Measurements from ENCODE around the gene EXOC2.

- no peak for TF ChIP-seq POLR2A (IDR thresholded peaks at IDR 0.05; ENCODE audit: low read depth, low read length)
- TF ChIP-seq POLR2AphosphoS5 (IDR thresholded peaks at IDR 0.05; ENCODE audit: insufficient read depth, low read depth, low read length), result no peak
- no peak for TF ChIP-seq CTCF (IDR thresholded peaks at IDR 0.05; ENCODE audit: extremely low read depth in 1 of 2, insufficient read depth in 1 of 2, low read depth in 1 of 2, low read length in 2 of 2)
- no peak for TF ChIP-seq MAX (IDR thresholded peaks at IDR 0.05; ENCODE audit: insufficient read depth, insufficient read length)
- TF ChIP-seq EZH2 (IDR thresholded peaks at IDR 0.05; ENCODE audit: borderline replicate concordance, low read depth, low read length, severe bottlenecking), result no peak
- TF ChIP-seq MYC (IDR thresholded peaks at IDR 0.05; ENCODE audit: low read depth, low read length), result no peak
- no peak for TF ChIP-seq JUN (IDR thresholded peaks at IDR 0.05; ENCODE audit: borderline replicate concordance, insufficient read depth, insufficient read length, low read depth)
These were observed 155.8 kb downstream of the EXOC2 start for GRCh38 chr6:537114-537513.
